Parathyroid adenoma (tissue), 2 donors: ENCODE data around the gene GNPDA1.

ENCODE experiments used
- H2AFZ ChIP-seq: fragments of 300-600 bp; sonication (generic); one replicate; pipeline ENCODE4 v1.7.0; 2017; ENCODE audit warnings: antibody characterized with exemption, mild to moderate bottlenecking
- H3K27ac ChIP-seq: fragments of 300-600 bp; sonication (generic); one replicate; pipeline ENCODE4 v1.7.0; 2017
- H3K27me3 ChIP-seq: fragments of 300-600 bp; sonication (generic); one replicate; pipeline ENCODE4 v1.7.0; 2017; ENCODE audit warnings: low read length; ENCODE audit not compliant: control insufficient read depth, insufficient read depth
- H3K36me3 ChIP-seq: fragments of 300-600 bp; sonication (generic); one replicate; pipeline ENCODE4 v1.7.0; 2017; ENCODE audit warnings: low read length; ENCODE audit not compliant: control insufficient read depth, insufficient read depth
- H3K4me1 ChIP-seq: fragments of 300-600 bp; sonication (generic); one replicate; pipeline ENCODE4 v1.7.0; 2017; ENCODE audit warnings: control low read depth
- H3K4me2 ChIP-seq: fragments of 300-600 bp; sonication (generic); one replicate; pipeline ENCODE4 v1.7.0; 2017; ENCODE audit warnings: low read length
- H3K4me3 ChIP-seq: fragments of 300-600 bp; sonication (generic); one replicate; pipeline ENCODE4 v1.7.0; 2017; ENCODE audit warnings: low read depth, low read length
- H3K79me2 ChIP-seq: fragments of 300-600 bp; sonication (generic); one replicate; pipeline ENCODE4 v1.7.0; 2017; ENCODE audit warnings: control low read depth
- H3K9ac ChIP-seq: fragments of 300-600 bp; sonication (generic); one replicate; pipeline ENCODE4 v1.7.0; 2017; ENCODE audit warnings: mild to moderate bottlenecking
- H3K9me3 ChIP-seq: fragments of 300-600 bp; sonication (generic); one replicate; pipeline ENCODE4 v1.7.0; 2017; ENCODE audit warnings: low read length; ENCODE audit not compliant: control insufficient read depth
- TF ChIP-seq, protein P1 (sequence below): fragments of 300-600 bp; sonication (generic); IDR thresholded peaks from one replicate; pipeline ENCODE4 v1.7.0; 2017; ENCODE audit warnings: antibody characterized with exemption, mild to moderate bottlenecking
- donor health status: primary hyperparathyroidism.

GNPDA1 gene

DNA sequence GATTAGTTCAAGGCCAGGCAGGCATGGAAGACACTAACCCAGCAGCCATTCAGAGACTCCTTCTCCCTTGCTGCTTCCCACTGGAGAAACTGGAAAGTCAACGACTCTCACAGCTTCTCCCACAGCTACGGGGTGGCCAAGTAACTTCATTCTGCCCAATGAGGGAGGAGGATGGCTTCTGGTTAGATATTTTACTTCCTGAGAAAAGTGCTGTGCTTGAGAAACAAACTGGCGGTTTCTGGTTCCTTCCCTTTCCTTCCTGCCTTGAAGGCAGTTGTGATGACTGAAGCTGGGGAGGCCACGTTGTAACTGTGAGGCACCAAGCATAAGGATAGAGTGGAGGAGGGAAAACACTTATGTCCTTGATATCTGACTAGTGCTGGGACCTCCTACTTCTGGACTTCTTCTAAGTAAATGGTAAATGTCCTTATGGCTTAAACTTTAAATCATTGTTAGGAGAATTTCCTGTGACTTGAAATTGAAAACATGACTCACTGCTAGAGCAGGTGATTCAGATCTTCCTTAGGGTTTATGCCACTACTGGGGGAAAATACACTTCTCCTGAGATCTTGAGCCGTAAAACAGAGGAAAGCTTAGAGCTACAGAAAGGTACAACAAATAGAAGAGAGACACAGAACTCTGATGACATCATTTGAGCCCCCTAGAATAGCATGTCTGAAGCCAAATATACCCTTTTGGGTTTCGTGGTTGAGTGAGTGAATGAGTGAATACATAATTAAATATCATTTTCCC is 3.1 kb upstream of the GNPDA1 start:
- Histone ChIP-seq H3K4me3 (no peak overlapping the region), H3K79me2 (no peaks in the 10 kb centered on the region), H3K4me2 (no peak overlapping the region), H2AFZ (no peak overlapping the region), H3K27me3 (no peaks in the 10 kb centered on the region), H3K4me1 (peaks cover 16% of the 10 kb centered on the region), H3K9me3 (no peaks in the 10 kb centered on the region), H3K36me3 (no peaks in the 10 kb centered on the region), H3K27ac (peak overlapping the region; percentile 17), H3K9ac (no peak overlapping the region)
- TF ChIP-seq, protein P1, sequence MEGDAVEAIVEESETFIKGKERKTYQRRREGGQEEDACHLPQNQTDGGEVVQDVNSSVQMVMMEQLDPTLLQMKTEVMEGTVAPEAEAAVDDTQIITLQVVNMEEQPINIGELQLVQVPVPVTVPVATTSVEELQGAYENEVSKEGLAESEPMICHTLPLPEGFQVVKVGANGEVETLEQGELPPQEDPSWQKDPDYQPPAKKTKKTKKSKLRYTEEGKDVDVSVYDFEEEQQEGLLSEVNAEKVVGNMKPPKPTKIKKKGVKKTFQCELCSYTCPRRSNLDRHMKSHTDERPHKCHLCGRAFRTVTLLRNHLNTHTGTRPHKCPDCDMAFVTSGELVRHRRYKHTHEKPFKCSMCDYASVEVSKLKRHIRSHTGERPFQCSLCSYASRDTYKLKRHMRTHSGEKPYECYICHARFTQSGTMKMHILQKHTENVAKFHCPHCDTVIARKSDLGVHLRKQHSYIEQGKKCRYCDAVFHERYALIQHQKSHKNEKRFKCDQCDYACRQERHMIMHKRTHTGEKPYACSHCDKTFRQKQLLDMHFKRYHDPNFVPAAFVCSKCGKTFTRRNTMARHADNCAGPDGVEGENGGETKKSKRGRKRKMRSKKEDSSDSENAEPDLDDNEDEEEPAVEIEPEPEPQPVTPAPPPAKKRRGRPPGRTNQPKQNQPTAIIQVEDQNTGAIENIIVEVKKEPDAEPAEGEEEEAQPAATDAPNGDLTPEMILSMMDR, result no peak

DNA sequence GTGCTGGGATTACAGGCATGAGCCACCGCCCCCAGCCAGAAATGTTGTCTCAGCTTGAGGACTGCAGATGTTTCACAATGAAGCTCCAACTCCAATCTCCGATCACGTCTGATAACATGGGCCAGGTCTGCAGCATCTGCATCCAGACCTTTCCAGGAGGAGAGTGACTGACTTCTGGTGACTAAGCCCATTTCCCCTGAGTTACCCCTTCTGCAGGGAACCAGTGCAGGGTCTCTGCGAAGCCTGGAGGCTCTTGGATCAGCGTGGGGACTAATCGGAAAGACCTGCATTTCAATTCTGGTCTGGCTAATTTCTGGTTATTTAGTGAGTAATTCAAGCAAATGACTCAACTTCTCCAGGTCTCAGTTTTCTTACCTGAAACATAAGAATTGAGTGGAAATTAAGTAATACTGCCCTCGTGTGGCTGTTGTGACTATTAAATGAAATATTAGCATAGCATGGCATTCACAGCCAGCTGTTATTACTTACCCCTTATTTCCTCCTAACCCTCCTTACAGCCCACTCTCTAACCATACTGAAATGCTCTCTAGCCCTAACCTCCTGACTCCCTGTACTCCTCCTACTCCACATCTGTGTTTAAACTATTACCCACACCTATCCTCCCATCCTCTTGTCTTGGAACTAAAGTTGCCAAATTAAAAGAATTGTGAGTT is 2.2 kb upstream of the GNPDA1 start:
- Histone ChIP-seq H3K4me1 (peaks cover 16% of the 10 kb centered on the region), H3K27ac (no peak overlapping the region), H3K4me2 (no peak overlapping the region), H3K36me3 (no peaks in the 10 kb centered on the region), H3K9ac (no peak overlapping the region), H3K4me3 (no peak overlapping the region), H3K27me3 (no peaks in the 10 kb centered on the region), H3K79me2 (no peaks in the 10 kb centered on the region), H2AFZ (no peak overlapping the region), H3K9me3 (no peaks in the 10 kb centered on the region)
- TF ChIP-seq, protein P1, result peak; percentile 56

DNA sequence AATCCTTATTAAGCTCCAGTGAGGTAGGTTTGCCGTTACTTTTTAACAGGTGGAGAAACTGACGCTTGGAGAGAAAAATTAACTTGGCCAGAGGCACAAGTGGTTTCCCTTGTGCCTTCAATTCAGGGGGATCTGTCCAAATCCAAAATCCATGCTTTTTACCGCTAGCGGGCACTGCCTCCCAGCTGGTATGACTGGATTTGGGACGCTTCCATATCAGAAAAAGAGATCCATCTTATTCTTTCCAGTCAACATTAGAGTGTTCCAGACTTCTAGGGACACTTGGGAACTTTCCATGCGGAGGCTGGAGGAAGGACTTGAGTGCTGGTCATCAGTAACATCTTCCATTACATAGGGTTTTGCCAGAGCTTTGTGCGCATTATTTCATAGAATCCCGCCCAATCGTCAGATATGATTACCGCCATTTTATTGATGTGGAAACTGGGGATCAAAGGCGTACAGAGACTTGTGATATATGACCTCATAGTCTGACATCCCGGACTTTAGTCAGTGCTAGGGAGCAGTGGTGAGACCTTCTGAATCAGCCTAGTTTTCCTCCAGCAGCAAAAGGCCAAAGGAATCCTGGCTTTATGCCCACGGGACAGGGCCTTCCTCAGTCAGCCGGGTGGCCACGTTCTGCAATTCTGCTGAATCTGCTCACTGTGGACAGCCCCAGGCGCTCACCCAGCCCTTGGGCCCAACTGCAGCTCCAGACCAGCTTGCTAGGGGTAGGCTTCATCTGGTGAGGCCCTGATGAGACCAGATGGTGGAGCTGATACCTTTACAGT is 1.1 kb upstream of the GNPDA1 start:
- TF ChIP-seq, protein P1, result no peak
- no peaks in the 10 kb centered on the region for H3K36me3 ChIP-seq
- H3K4me2 ChIP-seq, result peak overlapping the region; percentile 95
- peaks cover 16% of the 10 kb centered on the region for H3K4me1 ChIP-seq
- no peaks in the 10 kb centered on the region for H3K79me2 ChIP-seq
- H3K9me3 ChIP-seq, result no peaks in the 10 kb centered on the region
- no peak overlapping the region for H3K4me3 ChIP-seq
- no peaks in the 10 kb centered on the region for H3K27me3 ChIP-seq
- no peak overlapping the region for H3K9ac ChIP-seq
- peak overlapping the region; percentile 55 for H3K27ac ChIP-seq
- peak overlapping the region; percentile 48 for H2AFZ ChIP-seq

DNA sequence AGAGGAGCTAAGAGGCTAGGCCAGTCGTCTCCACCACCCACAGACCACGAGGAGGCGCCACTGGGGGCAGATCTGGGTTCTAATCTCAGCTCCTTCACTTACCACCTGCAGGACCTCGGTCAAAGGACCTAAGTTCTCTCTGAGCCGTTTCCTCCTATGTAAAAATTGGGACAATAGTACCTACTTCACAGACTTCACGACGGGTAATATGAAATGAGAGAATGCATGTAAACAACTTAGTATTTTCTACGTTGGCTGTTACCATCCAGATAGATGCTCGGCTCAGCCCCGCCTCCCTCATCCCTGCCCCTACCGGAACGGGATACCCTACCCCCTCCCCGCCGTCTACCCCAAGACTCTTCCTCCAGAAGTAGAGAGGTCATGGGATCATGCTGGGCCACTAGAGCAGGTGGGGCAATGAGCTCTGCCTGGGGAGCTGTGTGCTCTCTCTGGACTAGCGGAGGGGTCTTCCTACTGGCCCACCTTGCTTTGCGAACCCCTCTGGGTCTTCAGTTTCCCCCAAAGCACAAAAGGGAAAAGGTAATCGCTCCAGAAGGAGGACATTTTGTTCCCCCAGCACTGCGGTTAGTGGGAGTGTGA is 541 bp downstream of the GNPDA1 start:
- Histone ChIP-seq H3K27ac (peak overlapping the region; percentile 39), H3K36me3 (no peaks in the 10 kb centered on the region), H3K27me3 (no peaks in the 10 kb centered on the region), H2AFZ (peak overlapping the region; percentile 96), H3K9ac (peak overlapping the region; percentile 8), H3K4me1 (peaks cover 16% of the 10 kb centered on the region), H3K4me2 (peak overlapping the region; percentile 91), H3K4me3 (peak overlapping the region; percentile 80), H3K9me3 (no peaks in the 10 kb centered on the region), H3K79me2 (no peaks in the 10 kb centered on the region)
- TF ChIP-seq, protein P1, result peak; percentile 17
